HepG2 (cell line): ENCODE data around the gene PITHD1. TPM values are rescaled to one million over a fixed set of nuclear protein-coding genes. Genes with fewer than 3 reads are reported as not detected.
A peak's percentile ranks its signal among the peaks of the same experiment; 100 is the strongest.

Source experiments
- DNMT3B ChIP-seq: conservative IDR thresholded peaks from 2 replicates; pipeline ENCODE4 v1.6.1; 2016; ENCODE audit warnings: missing biosample characterization, control low read depth
- ESRRA ChIP-seq: sonication (generic); formaldehyde crosslinking; IDR thresholded peaks from 2 replicates; pipeline ENCODE4 v1.5.1; 2020; ENCODE audit warnings: mild to moderate bottlenecking, low read depth, missing genetic modification reagents
- KDM3A ChIP-seq: IDR thresholded peaks from 2 replicates; pipeline ENCODE4 v1.6.1; 2018; ENCODE audit warnings: low read depth, missing compliant biosample characterization
- LCORL ChIP-seq, 2 experiments: fragments of 450-650 bp in 1 of 2; sonication (generic) in 1 of 2; formaldehyde crosslinking in 1 of 2; IDR thresholded peaks; 2 replicates each; pipeline versions ENCODE4 v1.5.0 to v1.6.1; 2017 to 2020; ENCODE audit warnings: antibody characterized with exemption in 1 of 2, missing genetic modification reagents in 1 of 2
- MEIS2 ChIP-seq: sonication (generic); formaldehyde crosslinking; IDR thresholded peaks from 2 replicates; pipeline ENCODE4 v1.9.0; 2021; ENCODE audit warnings: mild to moderate bottlenecking, missing genetic modification reagents
- MYC ChIP-seq: sonication (generic); formaldehyde crosslinking; IDR thresholded peaks from 2 replicates; pipeline ENCODE4 v1.9.0; 2021; ENCODE audit warnings: missing genetic modification reagents, borderline replicate concordance
- NR1H2 ChIP-seq: sonication (generic); formaldehyde crosslinking; IDR thresholded peaks from 2 replicates; pipeline ENCODE4 v1.8.1; 2022; ENCODE audit warnings: low read depth, missing genetic modification reagents, borderline replicate concordance
- PAX8 ChIP-seq: sonication (generic); formaldehyde crosslinking; IDR thresholded peaks from 2 replicates; pipeline ENCODE4 v1.8.0; 2022; ENCODE audit warnings: mild to moderate bottlenecking, missing genetic modification reagents, borderline replicate concordance
- SRSF9 ChIP-seq: fragments of 200-400 bp; formaldehyde crosslinking; IDR thresholded peaks from 2 replicates; pipeline ENCODE4 v1.6.1; 2018; ENCODE audit warnings: borderline replicate concordance, mild to moderate bottlenecking, low read depth, low read length; ENCODE audit not compliant: insufficient read depth, poor library complexity, severe bottlenecking
- ZNF326 ChIP-seq: sonication (generic); formaldehyde crosslinking; IDR thresholded peaks from 2 replicates; pipeline ENCODE4 v1.4.0; 2020; ENCODE audit warnings: missing genetic modification reagents, borderline replicate concordance
- ZNF33B ChIP-seq: sonication (generic); formaldehyde crosslinking; IDR thresholded peaks from 2 replicates; pipeline ENCODE4 v1.5.1; 2020; ENCODE audit warnings: mild to moderate bottlenecking, missing genetic modification reagents
- ZNF367 ChIP-seq: sonication (generic); formaldehyde crosslinking; IDR thresholded peaks from 2 replicates; pipeline ENCODE4 v1.4.0; 2020; ENCODE audit warnings: missing genetic modification reagents, borderline replicate concordance
- polyA plus RNA-seq, 8 experiments: library from polyadenylated mRNA; depleted of rRNA in 3 of 8; stranded (reverse) in 7 of 8; unstranded in 1 of 8; fragments of >200 nt; fragmentation: Illumina TruSeq in 4 of 8; extraction: Trizol in 4 of 8; gene quantifications; 2 replicates each; pipeline versions ENCODE4 v1.2.1 to v1.2.3, GENCODE V29; 2011 to 2016; ENCODE audit warnings: low read depth in 4 of 8, missing spikeins in 1 of 8, mixed read lengths in 1 of 8; ENCODE audit not compliant: insufficient read depth in 1 of 8
- total RNA-seq, 5 experiments: library from RNA; depleted of rRNA; stranded (reverse); fragments of >200 nt; fragmentation: Illumina TruSeq; extraction: Trizol; gene quantifications; 2 replicates each; pipeline ENCODE4 v1.2.3, GENCODE V29; 2016; ENCODE audit warnings: low read depth in 1 of 5
- TF ChIP-seq, protein P1 (sequence below): sonication (generic); formaldehyde crosslinking; IDR thresholded peaks from 2 replicates; pipeline ENCODE4 v1.4.0; 2020; ENCODE audit warnings: missing genetic modification reagents, mild to moderate bottlenecking, borderline replicate concordance
- TF ChIP-seq, protein P2 (sequence below): sonication (generic); formaldehyde crosslinking; conservative IDR thresholded peaks from 2 replicates; pipeline ENCODE4 v1.8.0; 2022; ENCODE audit warnings: missing genetic modification reagents
- TF ChIP-seq, protein P3 (sequence below): sonication (generic); formaldehyde crosslinking; IDR thresholded peaks from 2 replicates; pipeline ENCODE4 v1.5.0; 2020; ENCODE audit warnings: missing genetic modification reagents
- TF ChIP-seq, protein P4 (sequence below): sonication (generic); formaldehyde crosslinking; IDR thresholded peaks from 2 replicates; pipeline ENCODE4 v1.4.0; 2020; ENCODE audit warnings: missing genetic modification reagents; ENCODE audit errors: not compliant biosample characterization

PITHD1 gene
- total and polyA plus RNA-seq, 2 of the 13 experiments (the other 11 are each of a cell fraction or from before 2014, with no cell fraction given) = 28.0 to 37.3 TPM

DNA sequence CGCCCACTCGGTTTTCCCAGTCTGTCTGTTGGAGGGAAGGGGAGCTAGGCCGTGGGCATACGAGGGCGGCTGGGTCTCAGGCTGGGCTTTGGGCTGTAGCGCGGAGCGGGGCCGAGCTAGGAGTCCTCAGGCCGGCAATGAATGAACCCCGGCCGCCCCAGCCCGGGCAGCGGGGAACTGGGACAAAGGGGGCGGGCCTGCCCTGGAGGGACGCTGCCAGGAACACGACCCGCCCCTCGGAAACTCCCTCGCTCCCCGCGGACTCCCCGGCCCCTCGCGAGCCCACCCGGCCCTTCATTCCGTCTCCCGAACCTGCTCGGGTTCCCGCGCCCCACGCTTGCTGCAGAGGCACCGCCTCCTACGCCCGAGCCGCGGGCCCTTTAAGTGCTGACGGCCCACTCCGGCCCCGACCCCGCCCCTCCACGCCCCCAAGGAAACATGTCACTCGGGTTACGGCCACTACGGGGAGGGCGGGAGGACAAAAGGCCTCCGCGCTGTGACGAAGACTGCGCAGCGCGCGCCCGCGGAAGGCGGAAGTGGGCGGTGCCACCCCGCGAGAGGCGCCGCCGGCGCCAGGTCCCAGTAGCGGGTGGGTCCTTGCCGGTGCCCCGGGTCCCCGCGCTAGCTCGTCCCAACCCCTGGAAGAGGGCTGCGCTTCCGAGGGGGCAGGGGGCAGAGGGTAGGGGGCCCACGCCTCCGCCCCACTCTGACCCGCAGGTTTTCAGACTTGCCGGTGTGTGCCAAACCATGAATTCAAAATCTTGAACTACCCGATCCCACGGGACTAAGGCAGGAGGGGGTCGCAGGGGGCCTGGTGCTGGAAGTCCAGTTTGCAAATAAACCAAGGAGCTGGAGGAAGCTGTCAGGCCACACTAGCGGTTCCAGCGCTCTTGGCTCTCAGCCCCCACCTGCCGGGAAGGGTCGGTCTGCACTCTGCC lies 22.5 kb downstream of the PITHD1 start, which contains the start of gene GALE (continued):
- TF ChIP-seq, protein P1, sequence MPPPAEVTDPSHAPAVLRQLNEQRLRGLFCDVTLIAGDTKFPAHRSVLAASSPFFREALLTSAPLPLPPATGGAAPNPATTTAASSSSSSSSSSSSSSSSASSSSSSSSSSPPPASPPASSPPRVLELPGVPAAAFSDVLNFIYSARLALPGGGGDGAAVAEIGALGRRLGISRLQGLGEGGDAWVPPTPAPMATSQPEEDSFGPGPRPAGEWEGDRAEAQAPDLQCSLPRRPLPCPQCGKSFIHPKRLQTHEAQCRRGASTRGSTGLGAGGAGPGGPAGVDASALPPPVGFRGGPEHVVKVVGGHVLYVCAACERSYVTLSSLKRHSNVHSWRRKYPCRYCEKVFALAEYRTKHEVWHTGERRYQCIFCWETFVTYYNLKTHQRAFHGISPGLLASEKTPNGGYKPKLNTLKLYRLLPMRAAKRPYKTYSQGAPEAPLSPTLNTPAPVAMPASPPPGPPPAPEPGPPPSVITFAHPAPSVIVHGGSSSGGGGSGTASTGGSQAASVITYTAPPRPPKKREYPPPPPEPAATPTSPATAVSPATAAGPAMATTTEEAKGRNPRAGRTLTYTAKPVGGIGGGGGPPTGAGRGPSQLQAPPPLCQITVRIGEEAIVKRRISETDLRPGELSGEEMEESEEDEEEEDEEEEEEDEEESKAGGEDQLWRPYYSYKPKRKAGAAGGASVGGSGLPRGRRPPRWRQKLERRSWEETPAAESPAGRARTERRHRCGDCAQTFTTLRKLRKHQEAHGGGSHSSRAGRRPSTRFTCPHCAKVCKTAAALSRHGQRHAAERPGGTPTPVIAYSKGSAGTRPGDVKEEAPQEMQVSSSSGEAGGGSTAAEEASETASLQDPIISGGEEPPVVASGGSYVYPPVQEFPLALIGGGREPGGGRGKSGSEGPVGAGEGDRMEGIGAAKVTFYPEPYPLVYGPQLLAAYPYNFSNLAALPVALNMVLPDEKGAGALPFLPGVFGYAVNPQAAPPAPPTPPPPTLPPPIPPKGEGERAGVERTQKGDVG (CRISPR knock-in tag) = no peak
- TF ChIP-seq SRSF9 = no peak
- TF ChIP-seq NR1H2 (CRISPR knock-in tag) = no peak
- TF ChIP-seq KDM3A (CRISPR knock-in tag) = no peak
- TF ChIP-seq MYC (CRISPR knock-in tag) = peak; percentile 72
- no peak for TF ChIP-seq PAX8
- TF ChIP-seq, protein P2, sequence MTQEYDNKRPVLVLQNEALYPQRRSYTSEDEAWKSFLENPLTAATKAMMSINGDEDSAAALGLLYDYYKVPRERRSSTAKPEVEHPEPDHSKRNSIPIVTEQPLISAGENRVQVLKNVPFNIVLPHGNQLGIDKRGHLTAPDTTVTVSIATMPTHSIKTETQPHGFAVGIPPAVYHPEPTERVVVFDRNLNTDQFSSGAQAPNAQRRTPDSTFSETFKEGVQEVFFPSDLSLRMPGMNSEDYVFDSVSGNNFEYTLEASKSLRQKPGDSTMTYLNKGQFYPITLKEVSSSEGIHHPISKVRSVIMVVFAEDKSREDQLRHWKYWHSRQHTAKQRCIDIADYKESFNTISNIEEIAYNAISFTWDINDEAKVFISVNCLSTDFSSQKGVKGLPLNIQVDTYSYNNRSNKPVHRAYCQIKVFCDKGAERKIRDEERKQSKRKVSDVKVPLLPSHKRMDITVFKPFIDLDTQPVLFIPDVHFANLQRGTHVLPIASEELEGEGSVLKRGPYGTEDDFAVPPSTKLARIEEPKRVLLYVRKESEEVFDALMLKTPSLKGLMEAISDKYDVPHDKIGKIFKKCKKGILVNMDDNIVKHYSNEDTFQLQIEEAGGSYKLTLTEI = no peak
- no peak for TF ChIP-seq ZNF367
- no peak; the same call in 1 of the 2 replicates for TF ChIP-seq MEIS2 (CRISPR knock-in tag)
- TF ChIP-seq DNMT3B (CRISPR knock-in tag) = no peak
- no peak for TF ChIP-seq ZNF33B
- TF ChIP-seq, protein P3, sequence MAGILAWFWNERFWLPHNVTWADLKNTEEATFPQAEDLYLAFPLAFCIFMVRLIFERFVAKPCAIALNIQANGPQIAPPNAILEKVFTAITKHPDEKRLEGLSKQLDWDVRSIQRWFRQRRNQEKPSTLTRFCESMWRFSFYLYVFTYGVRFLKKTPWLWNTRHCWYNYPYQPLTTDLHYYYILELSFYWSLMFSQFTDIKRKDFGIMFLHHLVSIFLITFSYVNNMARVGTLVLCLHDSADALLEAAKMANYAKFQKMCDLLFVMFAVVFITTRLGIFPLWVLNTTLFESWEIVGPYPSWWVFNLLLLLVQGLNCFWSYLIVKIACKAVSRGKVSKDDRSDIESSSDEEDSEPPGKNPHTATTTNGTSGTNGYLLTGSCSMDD (CRISPR knock-in tag) = no peak
- TF ChIP-seq, protein P4, sequence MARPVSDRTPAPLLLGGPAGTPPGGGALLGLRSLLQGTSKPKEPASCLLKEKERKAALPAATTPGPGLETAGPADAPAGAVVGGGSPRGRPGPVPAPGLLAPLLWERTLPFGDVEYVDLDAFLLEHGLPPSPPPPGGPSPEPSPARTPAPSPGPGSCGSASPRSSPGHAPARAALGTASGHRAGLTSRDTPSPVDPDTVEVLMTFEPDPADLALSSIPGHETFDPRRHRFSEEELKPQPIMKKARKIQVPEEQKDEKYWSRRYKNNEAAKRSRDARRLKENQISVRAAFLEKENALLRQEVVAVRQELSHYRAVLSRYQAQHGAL (CRISPR knock-in tag) = no peak
- no peak for TF ChIP-seq ESRRA (CRISPR knock-in tag)
- no peak for TF ChIP-seq ZNF326
- no peak for TF ChIP-seq LCORL (IDR thresholded peaks at IDR 0.05)
- 0 out of 2 replicates have a peak, but pooled peaks have one; percentile 23 for TF ChIP-seq LCORL (CRISPR knock-in tag; IDR thresholded peaks at IDR 0.05)
